ENCODE results near the gene LILRA5.
"Not testable (repeated sequence)": the region's sequence is repeated elsewhere in the genome, so short reads cannot be mapped to it uniquely, and the experiment has no call there.

LILRA5 gene

DNA sequence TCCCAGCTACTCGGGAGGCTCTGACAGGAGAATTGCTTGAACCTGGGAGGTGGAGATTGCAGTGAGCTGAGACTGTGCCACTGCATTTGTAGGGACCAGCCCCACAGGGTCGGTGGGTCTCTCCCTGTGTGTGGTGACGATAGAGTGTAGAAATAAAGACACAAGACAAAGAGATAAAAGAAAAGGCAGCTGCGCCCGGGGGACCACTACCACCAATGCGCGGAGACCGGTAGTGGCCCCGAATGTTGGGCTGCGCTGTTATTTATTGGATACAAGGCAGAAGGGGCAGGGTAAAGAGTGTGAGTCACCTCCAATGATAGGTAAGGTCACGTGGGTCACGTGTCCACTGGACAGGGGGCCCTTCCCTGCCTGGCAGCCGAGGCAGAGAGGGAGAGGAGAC is 9.3 kb upstream of the LILRA5 start:
- H3K27ac ChIP-seq (ENCODE audit: low read depth in 2 of 2, low read length in 2 of 2); H3K27me3 ChIP-seq (ENCODE audit: control insufficient read depth in 2 of 2, insufficient read depth in 2 of 2, low read length in 2 of 2); H3K9ac ChIP-seq (ENCODE audit: low read depth in 1 of 2, low read length in 2 of 2); H3K36me3 ChIP-seq (ENCODE audit: control insufficient read depth in 2 of 2, insufficient read depth in 2 of 2, low read length in 2 of 2); H3K4me1 ChIP-seq (ENCODE audit: control insufficient read depth in 2 of 2, insufficient read depth in 2 of 2, low read length in 2 of 2); H3K4me3 ChIP-seq (ENCODE audit: low read length in 2 of 2); H3K9me3 ChIP-seq (ENCODE audit: control insufficient read depth in 2 of 2, low read length in 2 of 2): not testable (repeated sequence)

DNA sequence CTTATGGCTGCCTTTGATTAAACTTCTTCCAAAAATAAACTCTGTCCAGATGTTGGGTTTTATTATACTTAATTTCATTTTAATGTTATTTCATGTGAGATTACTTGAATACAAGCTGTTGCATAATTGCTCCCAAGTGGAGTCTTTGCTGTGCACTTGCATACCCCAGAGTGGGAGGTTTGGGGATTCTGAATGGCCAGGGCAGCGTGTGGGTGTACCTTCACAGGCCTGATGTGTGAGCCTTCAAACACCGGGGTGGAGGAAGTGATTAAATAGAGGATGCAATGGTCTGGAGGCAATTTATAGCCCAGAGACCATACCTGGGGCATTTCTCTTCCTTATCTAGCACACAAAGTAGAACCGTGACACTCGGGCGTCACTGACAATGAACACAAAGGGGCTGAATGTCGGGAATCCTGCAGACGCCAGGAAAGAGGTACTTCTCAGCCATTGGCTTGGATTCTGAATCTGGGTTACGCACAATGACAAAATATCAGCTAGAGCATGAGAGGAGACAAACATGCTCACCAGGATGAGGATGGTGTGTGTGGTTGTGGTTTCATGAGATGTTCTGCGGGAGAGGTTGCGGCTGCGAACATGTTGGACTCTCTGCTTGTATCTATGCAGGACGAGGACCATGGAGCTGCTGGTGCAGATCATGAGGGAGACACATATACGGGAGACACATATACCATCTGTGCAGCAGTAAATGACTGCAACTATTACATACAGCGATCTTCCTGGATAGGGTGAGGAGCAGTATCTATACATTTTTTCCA is 7.1 kb upstream of the LILRA5 start:
- no peak overlapping the region for H3K9ac ChIP-seq (ENCODE audit: low read depth in 1 of 2, low read length in 2 of 2)
- H3K4me1 ChIP-seq (ENCODE audit: control insufficient read depth in 2 of 2, insufficient read depth in 2 of 2, low read length in 2 of 2): no peaks in the 10 kb centered on the region
- H3K4me3 ChIP-seq (ENCODE audit: low read length in 2 of 2): no peak overlapping the region
- no peaks in the 10 kb centered on the region for H3K9me3 ChIP-seq (ENCODE audit: control insufficient read depth in 2 of 2, low read length in 2 of 2)
- no peaks in the 10 kb centered on the region for H3K36me3 ChIP-seq (ENCODE audit: control insufficient read depth in 2 of 2, insufficient read depth in 2 of 2, low read length in 2 of 2)
- H3K27me3 ChIP-seq (ENCODE audit: control insufficient read depth in 2 of 2, insufficient read depth in 2 of 2, low read length in 2 of 2): no peaks in the 10 kb centered on the region
- no peak overlapping the region for H3K27ac ChIP-seq (ENCODE audit: low read depth in 2 of 2, low read length in 2 of 2)

DNA sequence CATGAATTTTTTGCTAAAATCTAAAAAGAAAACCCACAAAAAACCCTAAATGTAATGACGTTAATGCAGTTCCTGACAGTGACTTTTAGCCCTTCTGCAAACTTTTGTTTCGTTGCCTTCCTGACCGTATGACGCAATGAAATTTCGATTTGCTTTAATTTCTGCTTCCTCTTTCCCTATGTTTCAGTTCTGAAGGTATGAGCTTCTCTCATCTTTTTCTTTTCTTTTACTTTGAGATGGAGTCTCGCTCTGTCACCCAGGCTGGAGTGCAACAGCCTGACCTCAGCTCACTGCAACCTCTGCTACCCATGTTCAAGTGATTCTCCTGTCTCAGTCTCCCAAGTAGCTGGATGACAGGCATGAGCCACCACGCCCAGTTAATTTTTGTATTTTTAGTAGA is 6.1 kb upstream of the LILRA5 start:
- H3K36me3 ChIP-seq (ENCODE audit: control insufficient read depth in 2 of 2, insufficient read depth in 2 of 2, low read length in 2 of 2): no peaks in the 10 kb centered on the region
- no peak overlapping the region for H3K9ac ChIP-seq (ENCODE audit: low read depth in 1 of 2, low read length in 2 of 2)
- no peak overlapping the region for H3K27ac ChIP-seq (ENCODE audit: low read depth in 2 of 2, low read length in 2 of 2)
- H3K4me3 ChIP-seq (ENCODE audit: low read length in 2 of 2): no peak overlapping the region
- H3K27me3 ChIP-seq (ENCODE audit: control insufficient read depth in 2 of 2, insufficient read depth in 2 of 2, low read length in 2 of 2): no peaks in the 10 kb centered on the region
- no peaks in the 10 kb centered on the region for H3K4me1 ChIP-seq (ENCODE audit: control insufficient read depth in 2 of 2, insufficient read depth in 2 of 2, low read length in 2 of 2)
- no peaks in the 10 kb centered on the region for H3K9me3 ChIP-seq (ENCODE audit: control insufficient read depth in 2 of 2, low read length in 2 of 2)

DNA sequence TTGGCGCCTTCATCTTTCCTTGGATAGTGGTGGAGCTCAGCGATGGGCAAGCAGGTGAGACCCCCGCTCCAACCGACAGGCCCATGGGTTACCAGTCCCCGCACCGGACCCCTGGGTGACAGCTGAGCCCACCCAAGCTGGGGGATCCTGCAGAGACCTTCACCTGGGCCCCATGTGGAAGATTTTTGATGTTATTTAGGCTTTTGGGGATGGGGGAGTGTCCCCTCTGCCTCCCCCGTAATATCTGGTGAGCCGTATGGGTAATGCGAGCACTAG is 4.9 kb upstream of the LILRA5 start:
- no peaks in the 10 kb centered on the region for H3K27me3 ChIP-seq (ENCODE audit: control insufficient read depth in 2 of 2, insufficient read depth in 2 of 2, low read length in 2 of 2)
- H3K27ac ChIP-seq (ENCODE audit: low read depth in 2 of 2, low read length in 2 of 2): no peak overlapping the region
- no peaks in the 10 kb centered on the region for H3K36me3 ChIP-seq (ENCODE audit: control insufficient read depth in 2 of 2, insufficient read depth in 2 of 2, low read length in 2 of 2)
- H3K9ac ChIP-seq (ENCODE audit: low read depth in 1 of 2, low read length in 2 of 2): no peak overlapping the region
- H3K4me1 ChIP-seq (ENCODE audit: control insufficient read depth in 2 of 2, insufficient read depth in 2 of 2, low read length in 2 of 2): no peaks in the 10 kb centered on the region
- no peak overlapping the region for H3K4me3 ChIP-seq (ENCODE audit: low read length in 2 of 2)
- no peaks in the 10 kb centered on the region for H3K9me3 ChIP-seq (ENCODE audit: control insufficient read depth in 2 of 2, low read length in 2 of 2)

DNA sequence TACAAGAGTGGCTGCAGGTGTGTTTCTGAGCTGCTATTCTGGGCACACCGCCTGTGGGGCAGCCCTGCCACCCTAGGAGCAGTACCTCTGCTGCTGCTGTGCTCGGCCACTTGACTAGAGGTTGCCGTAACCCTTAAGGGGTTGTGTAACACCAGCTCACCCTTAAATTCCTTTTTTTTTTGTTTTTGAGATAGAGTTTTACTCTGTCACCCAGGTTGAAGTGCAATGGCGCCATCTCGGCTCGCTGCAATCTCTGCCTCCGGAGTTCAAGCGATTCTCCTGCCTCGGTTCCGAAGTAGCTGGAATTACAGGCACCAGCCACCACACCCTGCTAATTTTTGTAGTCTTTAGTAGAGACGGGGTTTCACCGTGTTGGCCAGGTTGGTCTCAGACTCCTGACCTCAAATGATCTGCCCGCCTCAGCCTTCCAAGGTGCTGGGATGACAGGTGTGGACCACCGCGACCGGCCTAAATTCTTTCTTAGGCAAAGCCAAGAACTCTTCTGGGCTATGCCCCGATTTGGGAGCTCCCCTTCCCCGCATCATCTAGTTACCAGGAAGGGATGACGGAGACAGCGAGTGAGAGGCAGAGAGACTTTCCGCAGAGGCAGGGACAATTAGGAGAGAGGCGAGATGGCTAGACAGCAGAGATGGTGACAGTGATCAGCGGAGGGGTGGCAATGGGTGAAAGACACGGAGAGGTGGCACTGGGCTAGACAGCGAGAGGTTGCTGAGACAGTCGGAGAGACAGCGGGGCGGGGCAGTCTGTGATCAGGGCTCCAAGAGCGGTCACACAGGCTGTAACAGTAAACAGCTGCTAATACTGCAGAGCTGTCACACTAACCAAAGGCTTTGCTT is 4.4 kb upstream of the LILRA5 start:
- no peak overlapping the region for H3K4me3 ChIP-seq (ENCODE audit: low read length in 2 of 2)
- no peak overlapping the region for H3K27ac ChIP-seq (ENCODE audit: low read depth in 2 of 2, low read length in 2 of 2)
- no peaks in the 10 kb centered on the region for H3K4me1 ChIP-seq (ENCODE audit: control insufficient read depth in 2 of 2, insufficient read depth in 2 of 2, low read length in 2 of 2)
- H3K36me3 ChIP-seq (ENCODE audit: control insufficient read depth in 2 of 2, insufficient read depth in 2 of 2, low read length in 2 of 2): no peaks in the 10 kb centered on the region
- H3K9ac ChIP-seq (ENCODE audit: low read depth in 1 of 2, low read length in 2 of 2): no peak overlapping the region
- no peaks in the 10 kb centered on the region for H3K27me3 ChIP-seq (ENCODE audit: control insufficient read depth in 2 of 2, insufficient read depth in 2 of 2, low read length in 2 of 2)
- H3K9me3 ChIP-seq (ENCODE audit: control insufficient read depth in 2 of 2, low read length in 2 of 2): no peaks in the 10 kb centered on the region

DNA sequence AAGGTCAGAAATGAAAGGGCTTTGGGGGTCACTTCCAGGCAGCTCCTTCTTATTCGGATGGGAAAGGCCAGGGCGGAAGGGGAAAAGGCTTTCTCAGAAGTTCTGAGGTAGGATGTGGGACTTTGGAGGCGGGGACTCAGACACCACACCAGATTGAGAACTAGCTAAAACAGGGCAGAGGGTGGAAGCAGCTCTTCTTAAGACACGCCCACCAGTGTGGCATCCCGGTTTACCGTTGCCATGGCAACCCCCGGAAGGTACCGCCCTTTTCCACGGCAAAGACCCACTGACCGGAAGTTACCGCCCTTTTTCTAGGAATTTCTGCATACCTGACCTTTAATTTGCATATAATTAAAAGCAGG is 3.8 kb upstream of the LILRA5 start:
- no peak overlapping the region for H3K9ac ChIP-seq (ENCODE audit: low read depth in 1 of 2, low read length in 2 of 2)
- no peaks in the 10 kb centered on the region for H3K36me3 ChIP-seq (ENCODE audit: control insufficient read depth in 2 of 2, insufficient read depth in 2 of 2, low read length in 2 of 2)
- H3K4me3 ChIP-seq (ENCODE audit: low read length in 2 of 2): no peak overlapping the region
- no peaks in the 10 kb centered on the region for H3K9me3 ChIP-seq (ENCODE audit: control insufficient read depth in 2 of 2, low read length in 2 of 2)
- H3K27me3 ChIP-seq (ENCODE audit: control insufficient read depth in 2 of 2, insufficient read depth in 2 of 2, low read length in 2 of 2): no peaks in the 10 kb centered on the region
- H3K4me1 ChIP-seq (ENCODE audit: control insufficient read depth in 2 of 2, insufficient read depth in 2 of 2, low read length in 2 of 2): no peaks in the 10 kb centered on the region
- no peak overlapping the region for H3K27ac ChIP-seq (ENCODE audit: low read depth in 2 of 2, low read length in 2 of 2)

DNA sequence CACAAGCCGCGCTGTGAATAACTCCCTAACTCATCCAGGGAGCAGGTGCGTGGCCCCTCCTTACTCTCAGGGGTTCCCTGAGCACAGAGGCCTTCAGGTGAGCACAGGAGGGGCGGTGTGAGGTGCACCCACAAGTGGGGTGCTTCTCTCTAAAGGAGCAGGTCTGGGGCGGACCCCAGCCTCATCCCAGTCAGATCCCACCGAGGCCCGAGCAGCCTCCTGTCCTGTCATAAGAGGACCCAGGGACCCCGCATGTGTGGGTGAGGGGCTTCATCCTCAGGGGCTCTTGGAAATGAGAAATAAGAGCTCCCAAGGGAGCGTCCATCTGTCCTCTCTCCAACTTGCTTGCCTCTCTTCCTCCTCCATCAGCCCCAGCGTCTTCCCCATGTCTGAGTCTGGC is 3.0 kb upstream of the LILRA5 start:
- no peaks in the 10 kb centered on the region for H3K27me3 ChIP-seq (ENCODE audit: control insufficient read depth in 2 of 2, insufficient read depth in 2 of 2, low read length in 2 of 2)
- no peak overlapping the region for H3K4me3 ChIP-seq (ENCODE audit: low read length in 2 of 2)
- H3K9me3 ChIP-seq (ENCODE audit: control insufficient read depth in 2 of 2, low read length in 2 of 2): no peaks in the 10 kb centered on the region
- no peak overlapping the region for H3K27ac ChIP-seq (ENCODE audit: low read depth in 2 of 2, low read length in 2 of 2)
- no peaks in the 10 kb centered on the region for H3K4me1 ChIP-seq (ENCODE audit: control insufficient read depth in 2 of 2, insufficient read depth in 2 of 2, low read length in 2 of 2)
- no peak overlapping the region for H3K9ac ChIP-seq (ENCODE audit: low read depth in 1 of 2, low read length in 2 of 2)
- H3K36me3 ChIP-seq (ENCODE audit: control insufficient read depth in 2 of 2, insufficient read depth in 2 of 2, low read length in 2 of 2): no peaks in the 10 kb centered on the region

DNA sequence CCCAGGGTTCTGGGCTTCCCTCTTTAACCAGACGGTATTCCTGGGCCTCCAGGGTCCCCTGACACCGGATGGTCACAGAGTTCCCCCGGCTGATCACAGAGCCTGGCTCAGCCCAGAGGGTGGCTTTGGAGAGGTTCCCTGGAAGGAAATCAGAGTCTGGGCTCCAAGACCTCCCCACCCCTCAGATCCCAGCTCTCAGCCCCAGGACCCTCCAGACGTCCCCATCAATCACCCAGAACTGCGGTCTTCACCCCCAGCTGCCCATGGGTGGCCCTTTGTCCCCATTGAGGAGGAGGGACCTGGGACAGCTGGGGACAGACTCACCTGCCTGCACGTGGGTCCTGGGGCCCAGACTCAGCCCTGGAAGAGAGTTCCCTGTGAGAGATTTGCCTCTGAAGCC is 955 bp downstream of the LILRA5 start:
- H3K27ac ChIP-seq (ENCODE audit: low read depth in 2 of 2, low read length in 2 of 2): no peak overlapping the region
- H3K9me3 ChIP-seq (ENCODE audit: control insufficient read depth in 2 of 2, low read length in 2 of 2): no peaks in the 10 kb centered on the region
- no peak overlapping the region for H3K4me3 ChIP-seq (ENCODE audit: low read length in 2 of 2)
- H3K36me3 ChIP-seq (ENCODE audit: control insufficient read depth in 2 of 2, insufficient read depth in 2 of 2, low read length in 2 of 2): no peaks in the 10 kb centered on the region
- H3K27me3 ChIP-seq (ENCODE audit: control insufficient read depth in 2 of 2, insufficient read depth in 2 of 2, low read length in 2 of 2): no peaks in the 10 kb centered on the region
- no peak overlapping the region for H3K9ac ChIP-seq (ENCODE audit: low read depth in 1 of 2, low read length in 2 of 2)
- H3K4me1 ChIP-seq (ENCODE audit: control insufficient read depth in 2 of 2, insufficient read depth in 2 of 2, low read length in 2 of 2): no peaks in the 10 kb centered on the region

DNA sequence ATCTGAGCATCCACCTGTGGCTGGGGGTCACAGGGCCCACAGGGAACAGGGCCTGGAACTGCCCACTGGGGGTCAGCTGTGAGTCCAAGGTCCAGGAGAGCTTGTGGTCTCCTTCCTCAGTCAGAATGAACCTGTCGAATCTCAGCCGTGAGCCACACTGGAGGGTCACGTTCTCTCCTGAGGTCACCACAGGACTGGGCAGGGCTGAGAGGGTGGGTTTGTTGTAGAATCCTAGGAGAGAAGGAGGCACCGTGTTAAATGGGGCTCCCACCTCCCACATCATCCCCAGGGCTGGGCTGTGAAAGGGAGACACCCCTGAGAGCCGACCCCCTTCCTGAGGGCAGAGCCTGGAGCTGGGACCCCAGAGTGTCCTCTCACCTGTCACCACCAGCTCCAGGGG is 1.5 kb downstream of the LILRA5 start:
- no peak overlapping the region for H3K27ac ChIP-seq (ENCODE audit: low read depth in 2 of 2, low read length in 2 of 2)
- H3K27me3 ChIP-seq (ENCODE audit: control insufficient read depth in 2 of 2, insufficient read depth in 2 of 2, low read length in 2 of 2): no peaks in the 10 kb centered on the region
- no peak overlapping the region for H3K4me3 ChIP-seq (ENCODE audit: low read length in 2 of 2)
- H3K4me1 ChIP-seq (ENCODE audit: control insufficient read depth in 2 of 2, insufficient read depth in 2 of 2, low read length in 2 of 2): no peaks in the 10 kb centered on the region
- no peaks in the 10 kb centered on the region for H3K36me3 ChIP-seq (ENCODE audit: control insufficient read depth in 2 of 2, insufficient read depth in 2 of 2, low read length in 2 of 2)
- H3K9me3 ChIP-seq (ENCODE audit: control insufficient read depth in 2 of 2, low read length in 2 of 2): no peaks in the 10 kb centered on the region
- H3K9ac ChIP-seq (ENCODE audit: low read depth in 1 of 2, low read length in 2 of 2): no peak overlapping the region

DNA sequence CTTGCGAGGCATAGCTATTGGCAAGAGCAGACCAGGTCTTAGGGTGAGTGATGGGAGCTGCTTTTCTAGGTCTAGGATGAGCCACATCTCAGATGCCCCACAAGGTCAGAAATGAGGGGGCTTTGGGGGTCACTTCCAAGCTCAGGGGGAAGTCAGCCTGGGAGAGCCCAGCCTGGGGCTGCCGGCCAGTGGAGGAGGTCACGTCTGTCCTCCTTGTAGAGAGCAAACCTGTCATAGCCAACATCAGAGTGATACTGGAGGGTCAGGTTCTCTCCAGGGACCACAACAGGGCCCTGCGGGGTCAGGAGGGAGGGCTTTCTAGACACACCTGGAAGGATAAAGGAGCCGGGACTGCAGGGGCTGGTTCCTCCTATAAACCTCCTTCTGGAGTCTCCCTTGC is 2.4 kb downstream of the LILRA5 start:
- Histone ChIP-seq H3K9me3 (ENCODE audit: control insufficient read depth in 2 of 2, low read length in 2 of 2) (no peaks in the 10 kb centered on the region), H3K9ac (ENCODE audit: low read depth in 1 of 2, low read length in 2 of 2) (no peak overlapping the region), H3K27me3 (ENCODE audit: control insufficient read depth in 2 of 2, insufficient read depth in 2 of 2, low read length in 2 of 2) (no peaks in the 10 kb centered on the region), H3K4me1 (ENCODE audit: control insufficient read depth in 2 of 2, insufficient read depth in 2 of 2, low read length in 2 of 2) (no peaks in the 10 kb centered on the region), H3K4me3 (ENCODE audit: low read length in 2 of 2) (no peak overlapping the region), H3K36me3 (ENCODE audit: control insufficient read depth in 2 of 2, insufficient read depth in 2 of 2, low read length in 2 of 2) (no peaks in the 10 kb centered on the region), H3K27ac (ENCODE audit: low read depth in 2 of 2, low read length in 2 of 2) (no peak overlapping the region)

Data from mucosa of rectum (tissue), 2 donors.